B cell (primary cell): ENCODE data around the gene CACNA1H. TPM values are rescaled to one million over a fixed set of nuclear protein-coding genes. Genes with fewer than 3 reads are reported as not detected.

Experiments
- ATAC-seq: fragments of 200-7000 bp; cut with Tn5 transposase; one replicate; pipeline ENCODE4 v1.10.0; 2021; ENCODE audit warnings: low read depth, mild to moderate bottlenecking, moderate number of reproducible peaks, moderate library complexity
- CTCF ChIA-PET: fragments of 350-600 bp; sonication (Branson Sonifier 250); formaldehyde crosslinking; loops from one replicate; lab custom pipeline; 2021; ENCODE audit warnings: antibody characterized with exemption, inconsistent platforms; lab: Charles Lee
- POLR2A ChIA-PET: fragments of 350-600 bp; sonication (Branson Sonifier 250); formaldehyde crosslinking; loops from one replicate; lab custom pipeline; 2021; ENCODE audit warnings: antibody characterized with exemption; lab: Charles Lee
- DNase-seq: peaks from one replicate; pipeline ENCODE4 v3.0.0; 2013
- H2AFZ ChIP-seq: 2 replicates; pipeline ENCODE4 v1.6.1; 2012; ENCODE audit warnings: mild to moderate bottlenecking, low read depth, low read length; ENCODE audit not compliant: insufficient read depth, poor library complexity, severe bottlenecking
- H3K27ac ChIP-seq, 2 donors: 1 replicate in 1 of 2; 2 replicates in 1 of 2; pipeline ENCODE4 v1.5.1; 2012 to 2013; ENCODE audit warnings: low read length in 2 of 2, mild to moderate bottlenecking in 2 of 2, moderate library complexity in 1 of 2
- H3K27me3 ChIP-seq, 4 experiments: fragments of 200-600 bp in 1 of 4; sonication (generic) in 1 of 4; replicated peaks in 1 of 4; 1 replicate in 2 of 4; 2 replicates in 2 of 4; pipeline versions ENCODE4 v1.6.1 to v1.7.0; 2013 to 2016; ENCODE audit warnings: low read length in 3 of 4, mild to moderate bottlenecking in 2 of 4, mixed read lengths in 1 of 4, moderate library complexity in 1 of 4; ENCODE audit not compliant: insufficient read depth in 4 of 4, control insufficient read depth in 3 of 4; ENCODE audit errors: control extremely low read depth in 1 of 4
- H3K36me3 ChIP-seq, 2 experiments: replicated peaks in 1 of 2; 1 replicate in 1 of 2; 2 replicates in 1 of 2; pipeline versions ENCODE4 v1.6.1 to v1.7.1; 2013; ENCODE audit warnings: low read length in 1 of 2; ENCODE audit not compliant: insufficient read depth in 2 of 2, control insufficient read depth in 1 of 2; ENCODE audit errors: control extremely low read depth in 1 of 2, extremely low read depth in 1 of 2
- H3K4me1 ChIP-seq, 2 donors: fragments of 200-600 bp in 1 of 2; sonication (generic) in 1 of 2; 1 replicate in 1 of 2; 2 replicates in 1 of 2; pipeline versions ENCODE4 v1.5.1 to v1.6.1; 2013 to 2017; ENCODE audit warnings: low read length in 2 of 2; ENCODE audit not compliant: control insufficient read depth in 2 of 2, insufficient read depth in 2 of 2
- H3K4me2 ChIP-seq: replicated peaks from 2 replicates; pipeline ENCODE3; 2012; ENCODE audit warnings: mild to moderate bottlenecking, low read depth, low read length; ENCODE audit not compliant: poor library complexity, severe bottlenecking
- H3K4me3 ChIP-seq, 5 experiments: fragments of 200-600 bp in 1 of 5; sonication (generic) in 1 of 5; 1 replicate in 3 of 5; 2 replicates in 2 of 5; pipeline versions ENCODE4 v1.5.1 to v1.7.0; 2011 to 2016; ENCODE audit warnings: low read length in 4 of 5, mild to moderate bottlenecking in 4 of 5, low read depth in 2 of 5, control low read depth in 1 of 5, moderate library complexity in 1 of 5; ENCODE audit not compliant: insufficient read depth in 1 of 5; ENCODE audit errors: control extremely low read depth in 1 of 5, extremely low read depth in 1 of 5
- H3K79me2 ChIP-seq: fragments of 200-600 bp; sonication (generic); one replicate; pipeline ENCODE4 v1.6.0; 2016; ENCODE audit warnings: low read length; ENCODE audit not compliant: control insufficient read depth, insufficient read depth
- H3K9ac ChIP-seq: fragments of 200-600 bp; sonication (generic); 2 replicates; pipeline ENCODE4 v1.6.1; 2017; ENCODE audit warnings: mild to moderate bottlenecking, low read length, moderate library complexity
- H3K9me3 ChIP-seq, 3 donors: one replicate each; pipeline versions ENCODE4 v1.6.1 to v1.7.1; 2013; ENCODE audit warnings: low read length in 2 of 3; ENCODE audit not compliant: control insufficient read depth in 2 of 3, insufficient read depth in 1 of 3; ENCODE audit errors: control extremely low read depth in 1 of 3
- H4K20me1 ChIP-seq: 2 replicates; pipeline ENCODE4 v1.6.0; 2012; ENCODE audit warnings: mild to moderate bottlenecking, low read length; ENCODE audit not compliant: insufficient read depth, control insufficient read depth, poor library complexity, severe bottlenecking
- H3K27ac Mint-ChIP-seq: one replicate; pipeline ENCODE4 v1.8.0; 2021; ENCODE audit warnings: mixed read lengths
- H3K27me3 Mint-ChIP-seq: one replicate; pipeline ENCODE4 v1.8.0; 2021; ENCODE audit warnings: mixed read lengths
- H3K4me1 Mint-ChIP-seq: one replicate; pipeline ENCODE4 v1.8.0; 2021; ENCODE audit warnings: mixed read lengths
- H3K4me3 Mint-ChIP-seq: one replicate; pipeline ENCODE4 v1.8.0; 2021; ENCODE audit warnings: mixed read lengths
- H3K9me3 Mint-ChIP-seq: one replicate; pipeline ENCODE4 v1.8.0; 2022; ENCODE audit warnings: mixed read lengths; ENCODE audit not compliant: insufficient read depth
- EZH2 ChIP-seq: IDR thresholded peaks from 2 replicates; pipeline ENCODE4 v1.6.1; 2012; ENCODE audit warnings: borderline replicate concordance, low read depth, mild to moderate bottlenecking, moderate library complexity, low read length; ENCODE audit not compliant: insufficient read depth, poor library complexity, severe bottlenecking
- WGBS: methylation state at CpG from one replicate; pipeline ENCODE4 v1.1.5; 2013; ENCODE audit warnings: missing lambda C conversion rate; ENCODE audit not compliant: insufficient coverage; 5-methylcytosine and 5-hydroxymethylcytosine counted together
- intact Hi-C: fragments of 100-400 bp; cut with micrococcal nuclease; formaldehyde crosslinking; loops from one replicate; pipeline ENCODE4 v1.10.0; 2022
- polyA plus RNA-seq: library from polyadenylated mRNA; depleted of rRNA; stranded (reverse); fragments of >200 nt; gene quantifications from 2 replicates; pipeline ENCODE4 v1.2.3, GENCODE V29; 2012
- total RNA-seq, 2 donors: library from RNA; stranded (reverse); fragments of 120-200 nt in 1 of 2; gene quantifications; 1 replicate in 1 of 2; 2 replicates in 1 of 2; pipeline versions ENCODE4 v1.2.3 to v1.2.4, GENCODE V29; 2013 to 2022
- TF ChIP-seq, protein P1 (sequence below): fragments of 200-600 bp; IDR thresholded peaks from one replicate; pipeline ENCODE4 v1.8.0; 2022; ENCODE audit warnings: antibody characterized with exemption, mild to moderate bottlenecking

Gene CACNA1H
- total and polyA plus RNA-seq, 2 donors (not counting 1 experiment from before 2014, with no cell fraction given) = 0.05 to 0.10 TPM

DNA sequence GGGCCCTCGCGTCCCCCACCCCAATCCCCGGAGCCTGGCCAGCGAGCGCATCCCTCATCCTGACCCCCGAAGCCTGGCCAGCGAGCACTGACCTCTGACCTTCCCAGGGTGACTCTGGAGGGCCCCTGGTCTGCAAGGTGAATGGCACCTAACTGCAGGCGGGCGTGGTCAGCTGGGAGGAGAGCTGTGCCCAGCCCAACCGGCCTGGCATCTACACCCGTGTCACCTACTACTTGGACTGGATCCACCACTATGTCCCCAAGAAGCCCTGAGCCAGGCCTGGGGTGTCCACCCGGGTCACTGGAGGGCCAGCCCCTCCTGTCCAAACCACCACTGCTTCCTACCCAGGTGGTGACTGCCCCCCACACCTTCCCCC is 105.3 kb downstream of the CACNA1H start:
- peaks cover 21% of the 10 kb centered on the region for H3K27me3 Mint-ChIP-seq
- ChIA-PET CTCF (no interaction called here), POLR2A (no interaction called here)
- H3K79me2 ChIP-seq = no peaks in the 10 kb centered on the region
- H3K4me2 ChIP-seq = no peak overlapping the region
- peaks cover 6 to 8% of the 10 kb centered on the region in 2 donors for H3K4me1 ChIP-seq
- H3K4me3 Mint-ChIP-seq = no peak overlapping the region
- H3K9ac ChIP-seq = no peak overlapping the region
- H2AFZ ChIP-seq = no peak overlapping the region
- 74% methylated on average over 11 of the region's 12 CpGs for WGBS
- peaks cover 4% of the 10 kb centered on the region for H3K4me1 Mint-ChIP-seq
- H3K9me3 ChIP-seq = peaks cover 0 to 7% (median 0%) of the 10 kb centered on the region in 3 donors
- H3K36me3 ChIP-seq = no peaks in the 10 kb centered on the region
- intact Hi-C loops = no loop called here
- DNase-seq = no peak
- ATAC-seq = no peak
- H3K9me3 Mint-ChIP-seq = no peaks in the 10 kb centered on the region
- H3K4me3 ChIP-seq = no peak overlapping the region
- no peak for TF ChIP-seq EZH2
- TF ChIP-seq, protein P1, sequence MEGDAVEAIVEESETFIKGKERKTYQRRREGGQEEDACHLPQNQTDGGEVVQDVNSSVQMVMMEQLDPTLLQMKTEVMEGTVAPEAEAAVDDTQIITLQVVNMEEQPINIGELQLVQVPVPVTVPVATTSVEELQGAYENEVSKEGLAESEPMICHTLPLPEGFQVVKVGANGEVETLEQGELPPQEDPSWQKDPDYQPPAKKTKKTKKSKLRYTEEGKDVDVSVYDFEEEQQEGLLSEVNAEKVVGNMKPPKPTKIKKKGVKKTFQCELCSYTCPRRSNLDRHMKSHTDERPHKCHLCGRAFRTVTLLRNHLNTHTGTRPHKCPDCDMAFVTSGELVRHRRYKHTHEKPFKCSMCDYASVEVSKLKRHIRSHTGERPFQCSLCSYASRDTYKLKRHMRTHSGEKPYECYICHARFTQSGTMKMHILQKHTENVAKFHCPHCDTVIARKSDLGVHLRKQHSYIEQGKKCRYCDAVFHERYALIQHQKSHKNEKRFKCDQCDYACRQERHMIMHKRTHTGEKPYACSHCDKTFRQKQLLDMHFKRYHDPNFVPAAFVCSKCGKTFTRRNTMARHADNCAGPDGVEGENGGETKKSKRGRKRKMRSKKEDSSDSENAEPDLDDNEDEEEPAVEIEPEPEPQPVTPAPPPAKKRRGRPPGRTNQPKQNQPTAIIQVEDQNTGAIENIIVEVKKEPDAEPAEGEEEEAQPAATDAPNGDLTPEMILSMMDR = no peak
- peaks cover 0 to 57% (median 11%) of the 10 kb centered on the region in 4 experiments for H3K27me3 ChIP-seq
- no peaks in the 10 kb centered on the region for H4K20me1 ChIP-seq
- no peak overlapping the region for H3K27ac Mint-ChIP-seq
- H3K27ac ChIP-seq = no peak overlapping the region

DNA sequence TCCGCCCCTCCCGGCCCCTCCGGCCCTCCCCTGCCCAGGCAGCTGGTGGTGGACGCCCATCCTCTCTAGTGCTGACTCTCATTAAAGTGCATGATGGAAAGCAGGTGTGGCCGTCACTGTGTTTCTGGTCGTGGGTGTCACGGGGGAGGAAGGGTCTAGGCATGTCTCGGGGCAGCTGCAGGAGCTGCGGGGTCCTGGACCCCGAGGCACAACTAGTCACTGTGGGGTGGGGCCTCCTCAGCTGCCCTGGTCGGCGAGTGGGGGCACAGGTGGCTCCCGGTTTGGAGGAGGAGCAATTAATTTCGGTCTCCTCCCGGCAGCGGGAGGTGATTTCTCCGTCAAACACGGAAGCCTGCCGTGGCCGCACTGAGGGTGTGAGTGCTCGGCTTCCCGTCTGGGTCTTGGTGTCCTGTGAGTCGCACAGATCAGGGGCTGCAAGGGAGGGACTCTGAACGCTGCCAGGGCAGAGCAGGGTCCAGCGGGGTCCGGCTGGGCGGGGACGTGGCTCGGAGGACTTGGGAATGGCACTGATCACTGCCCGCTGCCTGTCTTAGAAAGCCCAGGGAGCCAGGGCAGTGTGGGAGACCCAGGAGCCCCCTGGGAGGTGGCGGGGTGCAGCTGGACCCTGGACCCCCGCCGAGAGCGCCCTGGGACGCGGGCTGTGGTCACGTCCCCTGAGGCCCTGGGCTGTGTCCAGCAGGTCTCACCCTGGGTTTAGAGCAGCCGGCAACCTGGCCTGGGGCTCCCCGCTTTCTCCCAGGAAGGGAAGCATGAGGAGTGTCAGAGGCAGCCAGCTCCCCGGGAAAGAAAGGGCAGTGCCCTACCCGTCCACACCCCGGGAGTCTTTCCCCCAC is 106.2 kb downstream of the CACNA1H start:
- Histone ChIP-seq H3K9me3 (peaks cover 0 to 7% (median 0%) of the 10 kb centered on the region in 3 donors), H3K4me3 (no peak overlapping the region), H3K79me2 (no peaks in the 10 kb centered on the region), H3K27me3 (peaks cover 0 to 62% (median 12%) of the 10 kb centered on the region in 4 experiments), H3K4me1 (peaks cover 6 to 8% of the 10 kb centered on the region in 2 donors), H3K36me3 (no peaks in the 10 kb centered on the region), H4K20me1 (no peaks in the 10 kb centered on the region), H3K4me2 (peak overlapping the region; percentile 51), H3K27ac (no peak overlapping the region), H2AFZ (peak overlapping the region; percentile 33), H3K9ac (no peak overlapping the region)
- intact Hi-C loops = no loop called here
- 26% methylated on average over 39 of the region's 42 CpGs for WGBS
- POLR2A ChIA-PET = no interaction called here
- Mint-ChIP-seq H3K9me3 (no peaks in the 10 kb centered on the region), H3K27ac (no peak overlapping the region), H3K4me3 (peak overlapping the region; percentile 49), H3K27me3 (peaks cover 21% of the 10 kb centered on the region), H3K4me1 (peaks cover 4% of the 10 kb centered on the region)
- CTCF ChIA-PET = no interaction called here
- ATAC-seq = peak; percentile 10
- no peak for DNase-seq
- TF ChIP-seq EZH2 = no peak
- TF ChIP-seq, protein P1 = no peak
